CD4-positive, alpha-beta T cell (primary cell): ENCODE measurements around the gene OR4S1. TPM values are rescaled to one million over a fixed set of nuclear protein-coding genes. Genes with fewer than 3 reads are reported as not detected.
"Not testable (repeated sequence)": the region's sequence is repeated elsewhere in the genome, so short reads cannot be mapped to it uniquely, and the experiment has no call there.

Experiments used
- ATAC-seq: fragments of 200-7000 bp; cut with Tn5 transposase; one replicate; pipeline ENCODE4 v1.10.0; 2022; ENCODE audit warnings: mild to moderate bottlenecking; ENCODE audit not compliant: poor library complexity
- CTCF ChIA-PET: fragments of 350-600 bp; sonication (Branson Sonifier 250); formaldehyde crosslinking; loops from one replicate; lab custom pipeline; 2021; ENCODE audit warnings: antibody characterized with exemption, inconsistent platforms; lab: Charles Lee
- POLR2A ChIA-PET: fragments of 350-600 bp; sonication (Branson Sonifier 250); formaldehyde crosslinking; loops from one replicate; lab custom pipeline; 2021; ENCODE audit warnings: antibody characterized with exemption, inconsistent platforms; lab: Charles Lee
- DNase-seq, 14 experiments: peaks; one replicate each; pipeline ENCODE4 v3.0.0-alpha.2; 2013 to 2020; ENCODE audit warnings: mixed read lengths in 2 of 14
- H3K27ac ChIP-seq, 2 donors: one replicate each; pipeline versions ENCODE4 v1.5.1 to v1.7.0; 2013; ENCODE audit warnings: low read length in 2 of 2, low read depth in 1 of 2, mild to moderate bottlenecking in 1 of 2
- H3K27me3 ChIP-seq, 2 experiments: 1 replicate in 1 of 2; 2 replicates in 1 of 2; pipeline versions ENCODE4 v1.6.1 to v1.7.0; 2013; ENCODE audit warnings: low read length in 2 of 2, control low read depth in 1 of 2, mild to moderate bottlenecking in 1 of 2, moderate library complexity in 1 of 2; ENCODE audit not compliant: insufficient read depth in 2 of 2, control insufficient read depth in 1 of 2
- H3K36me3 ChIP-seq: one replicate; pipeline ENCODE4 v1.6.1; 2013; ENCODE audit warnings: low read length, control low read depth; ENCODE audit not compliant: insufficient read depth
- H3K4me1 ChIP-seq: one replicate; pipeline ENCODE4 v1.6.1; 2013; ENCODE audit warnings: low read length, control low read depth; ENCODE audit not compliant: insufficient read depth
- H3K4me3 ChIP-seq: one replicate; pipeline ENCODE4 v1.5.1; 2013; ENCODE audit warnings: mild to moderate bottlenecking, low read length, moderate library complexity
- H3K9me3 ChIP-seq, 2 experiments: 1 replicate in 1 of 2; 2 replicates in 1 of 2; pipeline versions ENCODE4 v1.6.1 to v1.7.0; 2013; ENCODE audit warnings: low read length in 2 of 2, mild to moderate bottlenecking in 2 of 2, control low read depth in 1 of 2, moderate library complexity in 1 of 2; ENCODE audit not compliant: control insufficient read depth in 1 of 2, insufficient read depth in 1 of 2
- H3K27ac Mint-ChIP-seq: one replicate; pipeline ENCODE4 v1.8.0; 2020; ENCODE audit warnings: mixed read lengths
- H3K27me3 Mint-ChIP-seq: one replicate; pipeline ENCODE4 v1.8.0; 2021; ENCODE audit warnings: mixed read lengths
- H3K36me3 Mint-ChIP-seq: one replicate; pipeline ENCODE4 v1.8.0; 2021; ENCODE audit warnings: low read depth, mixed read lengths
- H3K4me1 Mint-ChIP-seq: one replicate; pipeline ENCODE4 v1.8.0; 2021; ENCODE audit warnings: low read depth, mixed read lengths
- H3K4me3 Mint-ChIP-seq: one replicate; pipeline ENCODE4 v1.8.0; 2020; ENCODE audit warnings: mild to moderate bottlenecking, mixed read lengths
- H3K9me3 Mint-ChIP-seq: one replicate; pipeline ENCODE4 v1.8.0; 2020; ENCODE audit warnings: mixed read lengths
- intact Hi-C, 2 experiments: fragments of 100-400 bp; cut with DNase I in 1 of 2; cut with micrococcal nuclease in 1 of 2; formaldehyde crosslinking; loops; one replicate each; pipeline versions ENCODE4 v1.15.1 to v1.9.0; 2023 to 2025; cut with DNase I, micrococcal nuclease
- total RNA-seq, 174 experiments: library from RNA in 2 of 174; stranded (reverse) in 2 of 174; gene quantifications; one replicate each; pipeline ENCODE4 v1.2.3 and lab custom pipeline; 2021 to 2026
- TF ChIP-seq, protein P1 (sequence below): fragments of 200-600 bp; IDR thresholded peaks from one replicate; pipeline ENCODE4 v1.8.0; 2022; ENCODE audit warnings: antibody characterized with exemption, mild to moderate bottlenecking

OR4S1 gene
- total RNA-seq, 2 experiments from 2014 or later = not detected

DNA sequence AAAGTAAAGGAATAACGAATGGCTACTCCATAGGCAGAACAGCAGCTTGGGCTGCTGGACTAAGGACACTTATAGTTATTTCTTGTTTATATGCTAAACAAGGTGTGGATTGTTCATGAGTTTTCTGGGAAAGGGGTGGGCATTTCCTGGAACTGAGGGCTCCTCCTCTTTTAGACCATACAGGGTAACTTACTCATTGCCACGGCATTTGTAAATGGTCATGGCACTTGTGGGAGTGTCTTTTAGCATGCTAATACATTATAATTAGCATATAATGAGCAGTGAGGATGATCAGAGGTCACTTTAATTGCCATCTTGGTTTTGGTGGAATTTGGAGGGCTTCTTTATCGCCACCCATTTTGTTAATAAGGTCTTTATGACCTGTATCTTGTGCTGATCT is 35.4 kb upstream of the OR4S1 start:
- no peaks in the 10 kb centered on the region for H3K36me3 Mint-ChIP-seq
- CTCF ChIA-PET = no interaction called here
- TF ChIP-seq, protein P1, sequence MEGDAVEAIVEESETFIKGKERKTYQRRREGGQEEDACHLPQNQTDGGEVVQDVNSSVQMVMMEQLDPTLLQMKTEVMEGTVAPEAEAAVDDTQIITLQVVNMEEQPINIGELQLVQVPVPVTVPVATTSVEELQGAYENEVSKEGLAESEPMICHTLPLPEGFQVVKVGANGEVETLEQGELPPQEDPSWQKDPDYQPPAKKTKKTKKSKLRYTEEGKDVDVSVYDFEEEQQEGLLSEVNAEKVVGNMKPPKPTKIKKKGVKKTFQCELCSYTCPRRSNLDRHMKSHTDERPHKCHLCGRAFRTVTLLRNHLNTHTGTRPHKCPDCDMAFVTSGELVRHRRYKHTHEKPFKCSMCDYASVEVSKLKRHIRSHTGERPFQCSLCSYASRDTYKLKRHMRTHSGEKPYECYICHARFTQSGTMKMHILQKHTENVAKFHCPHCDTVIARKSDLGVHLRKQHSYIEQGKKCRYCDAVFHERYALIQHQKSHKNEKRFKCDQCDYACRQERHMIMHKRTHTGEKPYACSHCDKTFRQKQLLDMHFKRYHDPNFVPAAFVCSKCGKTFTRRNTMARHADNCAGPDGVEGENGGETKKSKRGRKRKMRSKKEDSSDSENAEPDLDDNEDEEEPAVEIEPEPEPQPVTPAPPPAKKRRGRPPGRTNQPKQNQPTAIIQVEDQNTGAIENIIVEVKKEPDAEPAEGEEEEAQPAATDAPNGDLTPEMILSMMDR = no peak

DNA sequence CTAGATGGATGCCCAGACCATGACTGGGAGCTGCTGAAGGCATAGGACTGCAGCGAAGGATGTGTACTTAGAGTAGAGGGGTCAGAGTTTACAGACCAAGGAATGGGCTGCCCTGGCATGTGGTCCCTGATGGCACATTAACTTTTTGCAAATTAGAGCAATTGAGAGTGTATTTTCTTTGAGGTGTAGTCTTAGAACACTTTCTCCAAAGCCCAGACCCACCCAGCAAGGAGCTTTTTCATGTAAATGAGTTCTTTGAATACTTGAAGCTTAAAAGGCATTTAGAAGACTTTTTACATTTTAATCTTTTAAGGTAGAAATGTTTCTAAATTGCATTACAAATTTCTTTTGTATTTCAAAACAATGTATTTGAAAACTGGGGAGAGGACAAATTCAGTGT is 33.4 kb upstream of the OR4S1 start:
- POLR2A ChIA-PET = no interaction called here
- H3K4me1 Mint-ChIP-seq = no peaks in the 10 kb centered on the region
- H3K27me3 Mint-ChIP-seq = peaks cover 5% of the 10 kb centered on the region
- H3K36me3 ChIP-seq = no peaks in the 10 kb centered on the region
- intact Hi-C loops = no loop called here
- TF ChIP-seq, protein P1 = no peak
- H3K27ac ChIP-seq = no peak overlapping the region
- H3K4me1 ChIP-seq = no peaks in the 10 kb centered on the region
- H3K36me3 Mint-ChIP-seq = no peaks in the 10 kb centered on the region
- no peak overlapping the region for H3K4me3 ChIP-seq
- no peaks in the 10 kb centered on the region for H3K27me3 ChIP-seq
- no peak overlapping the region for H3K4me3 Mint-ChIP-seq
- no peak overlapping the region for H3K27ac Mint-ChIP-seq
- CTCF ChIA-PET = interaction anchor here (1.1 kb wide), 1 partner anchor 10 kb away, joined by 3 read pairs; no protein-coding TSS in a partner anchor
- H3K9me3 ChIP-seq = no peaks in the 10 kb centered on the region
- H3K9me3 Mint-ChIP-seq = no peaks in the 10 kb centered on the region
- ATAC-seq (no peak), DNase-seq (no peak)

More for the DNA sequence above, 35.4 kb upstream of the OR4S1 start:
- no peaks in the 10 kb centered on the region for H3K4me1 ChIP-seq
- Mint-ChIP-seq H3K27me3 (peaks cover 5% of the 10 kb centered on the region), H3K9me3 (no peaks in the 10 kb centered on the region), H3K27ac (no peak overlapping the region), H3K4me1 (no peaks in the 10 kb centered on the region), H3K4me3 (no peak overlapping the region)
- no peak for DNase-seq
- no peak for ATAC-seq
- no peaks in the 10 kb centered on the region for H3K27me3 ChIP-seq
- no peak overlapping the region for H3K27ac ChIP-seq
- no peaks in the 10 kb centered on the region for H3K36me3 ChIP-seq
- intact Hi-C loops = no loop called here
- no peaks in the 10 kb centered on the region for H3K9me3 ChIP-seq
- H3K4me3 ChIP-seq = no peak overlapping the region
- POLR2A ChIA-PET = no interaction called here

- H3K27me3 Mint-ChIP-seq = peaks cover 39% of the 10 kb centered on the region
- TF ChIP-seq, protein P1 = peak; percentile 82
- CTCF ChIA-PET = interaction anchor here (1.0 to 2.0 kb wide), 3 partner anchors 10 to 136 kb away, joined by 3 to 7 read pairs (median 5); no protein-coding TSS in a partner anchor
- ATAC-seq (no peak), DNase-seq (peak; percentile 27 to 72 (median 60))
- H3K27me3 ChIP-seq = peaks cover 0 to 7% of the 10 kb centered on the region in 2 experiments
- no peaks in the 10 kb centered on the region for H3K9me3 Mint-ChIP-seq
- H3K27ac ChIP-seq = no peak overlapping the region
- H3K4me3 ChIP-seq = no peak overlapping the region
- H3K4me1 Mint-ChIP-seq = peaks cover 6% of the 10 kb centered on the region
- no peaks in the 10 kb centered on the region for H3K4me1 ChIP-seq
- intact Hi-C loops = loop anchor here in 1 of 2 experiments (2.0 kb wide), 1 partner anchor 135 kb away; no protein-coding TSS in a partner anchor
- no peaks in the 10 kb centered on the region for H3K36me3 ChIP-seq
- H3K36me3 Mint-ChIP-seq = no peaks in the 10 kb centered on the region
- H3K9me3 ChIP-seq = no peaks in the 10 kb centered on the region
- POLR2A ChIA-PET = interaction anchor here (0.5 kb wide), 1 partner anchor 369 kb away, joined by 3 read pairs; no protein-coding TSS in a partner anchor
- H3K4me3 Mint-ChIP-seq = no peak overlapping the region
- no peak overlapping the region for H3K27ac Mint-ChIP-seq
Observed at GRCh38 chr11:48307760-48308386, 1.9 kb downstream of the OR4S1 start.

- H3K27me3 ChIP-seq, H3K36me3 Mint-ChIP-seq, DNase-seq, ATAC-seq, H3K27ac ChIP-seq, H3K4me1 Mint-ChIP-seq, H3K27ac Mint-ChIP-seq, H3K4me3 ChIP-seq, H3K9me3 ChIP-seq, POLR2A ChIA-PET, H3K4me1 ChIP-seq, H3K4me3 Mint-ChIP-seq, CTCF ChIA-PET, H3K36me3 ChIP-seq: not testable (repeated sequence)
- intact Hi-C loops = loop anchor here in 1 of 2 experiments (10.0 kb wide), 1 partner anchor 1201 kb away; no protein-coding TSS in a partner anchor
- H3K27me3 Mint-ChIP-seq = peaks cover 23% of the 10 kb centered on the region
- H3K9me3 Mint-ChIP-seq = peaks cover 12% of the 10 kb centered on the region
Observed at GRCh38 chr11:48313590-48313989, 7.6 kb downstream of the OR4S1 start.

- H3K27ac ChIP-seq, H3K9me3 ChIP-seq, H3K4me1 ChIP-seq, H3K4me3 ChIP-seq, ATAC-seq, H3K27ac Mint-ChIP-seq, H3K36me3 ChIP-seq, H3K4me1 Mint-ChIP-seq, H3K27me3 ChIP-seq, CTCF ChIA-PET, H3K9me3 Mint-ChIP-seq, H3K4me3 Mint-ChIP-seq, H3K36me3 Mint-ChIP-seq, DNase-seq, POLR2A ChIA-PET: not testable (repeated sequence)
- H3K27me3 Mint-ChIP-seq = peaks cover 23% of the 10 kb centered on the region
- intact Hi-C loops = loop anchor here in 1 of 2 experiments (10.0 kb wide), 1 partner anchor 1195 kb away; no protein-coding TSS in a partner anchor
Observed at GRCh38 chr11:48319813-48320212, 13.8 kb downstream of the OR4S1 start.
